Measurements from ENCODE around the gene NMT2.

DNA sequence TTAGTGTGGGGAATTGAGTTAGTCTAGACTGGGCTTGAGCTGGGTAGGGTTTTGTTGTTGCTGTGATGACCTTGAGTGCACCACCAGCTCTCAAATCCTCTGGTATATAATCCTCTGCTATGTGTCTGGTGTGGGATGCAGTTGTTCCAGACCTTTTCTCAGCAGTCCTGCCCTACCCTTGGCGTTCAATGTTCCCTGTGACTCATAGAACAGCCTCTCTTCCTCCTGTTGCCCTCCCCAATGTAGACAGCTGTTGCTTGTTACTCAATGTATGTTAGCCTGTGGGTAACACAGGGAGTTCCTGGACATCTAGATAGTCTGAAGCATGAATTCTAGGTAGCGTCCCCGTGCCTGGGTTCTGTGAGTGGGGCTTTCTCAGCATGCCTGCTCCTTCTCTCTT, 99.7 kb downstream of the NMT2 start:
- TF ChIP-seq, protein P1, sequence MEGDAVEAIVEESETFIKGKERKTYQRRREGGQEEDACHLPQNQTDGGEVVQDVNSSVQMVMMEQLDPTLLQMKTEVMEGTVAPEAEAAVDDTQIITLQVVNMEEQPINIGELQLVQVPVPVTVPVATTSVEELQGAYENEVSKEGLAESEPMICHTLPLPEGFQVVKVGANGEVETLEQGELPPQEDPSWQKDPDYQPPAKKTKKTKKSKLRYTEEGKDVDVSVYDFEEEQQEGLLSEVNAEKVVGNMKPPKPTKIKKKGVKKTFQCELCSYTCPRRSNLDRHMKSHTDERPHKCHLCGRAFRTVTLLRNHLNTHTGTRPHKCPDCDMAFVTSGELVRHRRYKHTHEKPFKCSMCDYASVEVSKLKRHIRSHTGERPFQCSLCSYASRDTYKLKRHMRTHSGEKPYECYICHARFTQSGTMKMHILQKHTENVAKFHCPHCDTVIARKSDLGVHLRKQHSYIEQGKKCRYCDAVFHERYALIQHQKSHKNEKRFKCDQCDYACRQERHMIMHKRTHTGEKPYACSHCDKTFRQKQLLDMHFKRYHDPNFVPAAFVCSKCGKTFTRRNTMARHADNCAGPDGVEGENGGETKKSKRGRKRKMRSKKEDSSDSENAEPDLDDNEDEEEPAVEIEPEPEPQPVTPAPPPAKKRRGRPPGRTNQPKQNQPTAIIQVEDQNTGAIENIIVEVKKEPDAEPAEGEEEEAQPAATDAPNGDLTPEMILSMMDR (IDR thresholded peaks at IDR 0.05; ENCODE audit: poor library complexity, severe bottlenecking), result no peak
- TF ChIP-seq TAF1 (IDR thresholded peaks at IDR 0.05; ENCODE audit: low read depth) (no peak), EZH2 (IDR thresholded peaks at IDR 0.05; ENCODE audit: borderline replicate concordance, insufficient read depth, low read length, poor library complexity, severe bottlenecking) (no peak), POLR2AphosphoS5 (IDR thresholded peaks at IDR 0.05) (no peak), MXI1 (conservative IDR thresholded peaks at IDR 0.05; ENCODE audit: poor library complexity, severe bottlenecking) (no peak), EP300 (conservative IDR thresholded peaks at IDR 0.05; ENCODE audit: poor library complexity, severe bottlenecking) (no peak)
- TF ChIP-seq, protein P2, sequence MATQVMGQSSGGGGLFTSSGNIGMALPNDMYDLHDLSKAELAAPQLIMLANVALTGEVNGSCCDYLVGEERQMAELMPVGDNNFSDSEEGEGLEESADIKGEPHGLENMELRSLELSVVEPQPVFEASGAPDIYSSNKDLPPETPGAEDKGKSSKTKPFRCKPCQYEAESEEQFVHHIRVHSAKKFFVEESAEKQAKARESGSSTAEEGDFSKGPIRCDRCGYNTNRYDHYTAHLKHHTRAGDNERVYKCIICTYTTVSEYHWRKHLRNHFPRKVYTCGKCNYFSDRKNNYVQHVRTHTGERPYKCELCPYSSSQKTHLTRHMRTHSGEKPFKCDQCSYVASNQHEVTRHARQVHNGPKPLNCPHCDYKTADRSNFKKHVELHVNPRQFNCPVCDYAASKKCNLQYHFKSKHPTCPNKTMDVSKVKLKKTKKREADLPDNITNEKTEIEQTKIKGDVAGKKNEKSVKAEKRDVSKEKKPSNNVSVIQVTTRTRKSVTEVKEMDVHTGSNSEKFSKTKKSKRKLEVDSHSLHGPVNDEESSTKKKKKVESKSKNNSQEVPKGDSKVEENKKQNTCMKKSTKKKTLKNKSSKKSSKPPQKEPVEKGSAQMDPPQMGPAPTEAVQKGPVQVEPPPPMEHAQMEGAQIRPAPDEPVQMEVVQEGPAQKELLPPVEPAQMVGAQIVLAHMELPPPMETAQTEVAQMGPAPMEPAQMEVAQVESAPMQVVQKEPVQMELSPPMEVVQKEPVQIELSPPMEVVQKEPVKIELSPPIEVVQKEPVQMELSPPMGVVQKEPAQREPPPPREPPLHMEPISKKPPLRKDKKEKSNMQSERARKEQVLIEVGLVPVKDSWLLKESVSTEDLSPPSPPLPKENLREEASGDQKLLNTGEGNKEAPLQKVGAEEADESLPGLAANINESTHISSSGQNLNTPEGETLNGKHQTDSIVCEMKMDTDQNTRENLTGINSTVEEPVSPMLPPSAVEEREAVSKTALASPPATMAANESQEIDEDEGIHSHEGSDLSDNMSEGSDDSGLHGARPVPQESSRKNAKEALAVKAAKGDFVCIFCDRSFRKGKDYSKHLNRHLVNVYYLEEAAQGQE (IDR thresholded peaks at IDR 0.05; ENCODE audit: borderline replicate concordance), result no peak
